GM19193 (cell line): ENCODE measurements around the gene PLEKHA6.

ENCODE experiments used
- POLR2A ChIP-seq: IDR thresholded peaks from 4 replicates; pipeline ENCODE4 v1.6.1; 2011; ENCODE audit not compliant: insufficient read depth, insufficient read length; ENCODE audit errors: extremely low read depth

Gene PLEKHA6, protein sequence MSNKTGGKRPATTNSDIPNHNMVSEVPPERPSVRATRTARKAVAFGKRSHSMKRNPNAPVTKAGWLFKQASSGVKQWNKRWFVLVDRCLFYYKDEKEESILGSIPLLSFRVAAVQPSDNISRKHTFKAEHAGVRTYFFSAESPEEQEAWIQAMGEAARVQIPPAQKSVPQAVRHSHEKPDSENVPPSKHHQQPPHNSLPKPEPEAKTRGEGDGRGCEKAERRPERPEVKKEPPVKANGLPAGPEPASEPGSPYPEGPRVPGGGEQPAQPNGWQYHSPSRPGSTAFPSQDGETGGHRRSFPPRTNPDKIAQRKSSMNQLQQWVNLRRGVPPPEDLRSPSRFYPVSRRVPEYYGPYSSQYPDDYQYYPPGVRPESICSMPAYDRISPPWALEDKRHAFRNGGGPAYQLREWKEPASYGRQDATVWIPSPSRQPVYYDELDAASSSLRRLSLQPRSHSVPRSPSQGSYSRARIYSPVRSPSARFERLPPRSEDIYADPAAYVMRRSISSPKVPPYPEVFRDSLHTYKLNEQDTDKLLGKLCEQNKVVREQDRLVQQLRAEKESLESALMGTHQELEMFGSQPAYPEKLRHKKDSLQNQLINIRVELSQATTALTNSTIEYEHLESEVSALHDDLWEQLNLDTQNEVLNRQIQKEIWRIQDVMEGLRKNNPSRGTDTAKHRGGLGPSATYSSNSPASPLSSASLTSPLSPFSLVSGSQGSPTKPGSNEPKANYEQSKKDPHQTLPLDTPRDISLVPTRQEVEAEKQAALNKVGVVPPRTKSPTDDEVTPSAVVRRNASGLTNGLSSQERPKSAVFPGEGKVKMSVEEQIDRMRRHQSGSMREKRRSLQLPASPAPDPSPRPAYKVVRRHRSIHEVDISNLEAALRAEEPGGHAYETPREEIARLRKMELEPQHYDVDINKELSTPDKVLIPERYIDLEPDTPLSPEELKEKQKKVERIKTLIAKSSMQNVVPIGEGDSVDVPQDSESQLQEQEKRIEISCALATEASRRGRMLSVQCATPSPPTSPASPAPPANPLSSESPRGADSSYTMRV

DNA sequence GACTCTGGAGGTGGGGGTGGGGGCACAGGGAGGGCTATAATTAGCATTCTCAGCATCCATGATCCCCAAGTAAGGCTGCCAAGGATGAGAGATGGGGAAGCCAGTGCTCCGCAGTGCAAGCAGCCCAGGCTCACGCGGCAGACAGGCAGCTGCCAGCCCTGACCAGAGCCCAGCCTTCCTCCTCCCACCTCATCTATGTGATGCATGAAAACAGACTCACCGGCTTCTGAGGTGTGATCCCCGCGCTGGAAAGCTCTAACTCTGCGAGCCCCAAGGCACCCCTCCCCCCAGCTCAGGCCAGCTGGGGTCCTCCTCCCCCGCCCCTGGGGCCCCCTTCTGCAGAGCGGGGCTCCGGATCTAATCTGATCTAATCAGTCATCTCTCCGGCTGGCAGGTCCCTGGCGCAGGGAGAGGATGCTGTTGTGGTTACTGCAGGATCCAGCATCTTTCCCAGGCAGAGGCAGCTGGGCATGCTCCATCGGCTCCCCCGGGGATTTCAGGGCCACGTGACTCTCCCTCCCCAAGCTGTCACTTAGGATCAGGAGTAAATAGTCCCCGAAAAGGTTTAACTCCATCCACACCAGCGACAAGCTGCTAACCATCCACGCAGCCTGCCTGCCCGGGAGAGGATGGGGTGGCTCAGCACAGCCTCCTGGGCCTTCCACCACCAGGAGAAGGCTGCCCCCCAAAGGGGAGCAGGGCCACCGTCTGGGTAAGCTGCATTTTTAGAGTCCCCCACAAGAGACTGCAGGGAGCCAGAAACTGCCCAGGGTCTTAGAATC is at the start of gene PLEKHA6:
Gene PLEKHA6, minus strand, starts transcription at position 456 of the 782 bp plus-strand sequence. CDS start 86,202 bp downstream, outside the sequence.
- no peak for TF ChIP-seq POLR2A

DNA sequence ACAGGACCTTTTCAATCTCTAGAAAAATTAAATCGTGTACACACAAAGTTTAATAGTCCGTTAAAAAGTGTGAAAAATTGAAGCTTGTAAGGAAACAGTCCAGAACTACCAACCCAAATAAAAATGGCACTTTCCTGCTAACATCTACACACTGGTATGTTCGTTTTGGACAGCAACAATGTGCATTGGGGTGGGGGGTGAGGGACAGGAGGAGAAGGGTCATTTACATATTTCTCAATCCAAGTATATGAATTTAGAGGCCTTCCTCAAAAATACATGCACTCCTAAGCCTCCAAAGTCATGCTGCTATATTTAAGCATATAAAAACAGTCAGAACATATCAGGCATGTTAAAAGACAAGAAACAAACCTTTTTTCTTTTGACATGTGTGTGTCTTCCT is 49.4 kb upstream of the PLEKHA6 start:
- no peak for TF ChIP-seq POLR2A

DNA sequence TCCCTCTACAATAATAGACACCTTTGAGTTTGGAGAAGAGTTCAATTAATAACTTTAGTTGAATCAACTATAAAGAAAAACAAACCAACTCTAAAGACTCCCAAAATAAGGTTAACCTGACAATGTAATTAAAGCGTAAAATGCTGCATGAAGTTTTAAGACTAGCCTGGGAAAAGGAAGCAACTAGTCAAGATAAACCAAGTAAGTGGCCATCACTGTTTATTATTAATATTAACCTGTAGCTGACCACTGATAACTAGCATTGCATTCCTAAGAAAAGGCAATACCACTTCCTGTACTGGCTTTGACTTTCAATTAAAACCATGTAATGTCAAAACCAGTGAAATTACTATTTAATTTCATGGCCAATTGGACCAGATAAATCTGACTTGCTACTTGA is 48.9 kb upstream of the PLEKHA6 start:
- no peak for TF ChIP-seq POLR2A

DNA sequence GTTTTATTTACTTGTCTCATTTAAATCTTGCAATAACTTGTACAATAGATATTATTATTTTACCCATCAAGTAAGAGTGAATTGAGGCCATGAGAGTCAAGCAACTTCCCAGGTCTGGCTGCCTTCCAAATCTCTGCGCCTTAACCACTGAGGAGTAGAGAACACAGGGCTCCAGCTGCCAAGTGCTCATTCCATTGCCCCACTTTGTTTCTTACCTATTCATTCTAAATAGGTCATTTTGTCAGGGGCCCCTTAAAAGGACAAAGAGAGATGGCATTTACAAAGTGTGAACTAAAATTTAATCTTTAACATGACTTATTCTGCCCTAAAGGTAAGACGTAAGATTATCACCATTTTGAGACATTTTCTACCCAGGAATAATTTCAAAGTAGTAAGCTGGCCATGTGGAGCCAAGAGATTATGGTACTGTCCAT is 48.4 kb upstream of the PLEKHA6 start:
- no peak for TF ChIP-seq POLR2A

DNA sequence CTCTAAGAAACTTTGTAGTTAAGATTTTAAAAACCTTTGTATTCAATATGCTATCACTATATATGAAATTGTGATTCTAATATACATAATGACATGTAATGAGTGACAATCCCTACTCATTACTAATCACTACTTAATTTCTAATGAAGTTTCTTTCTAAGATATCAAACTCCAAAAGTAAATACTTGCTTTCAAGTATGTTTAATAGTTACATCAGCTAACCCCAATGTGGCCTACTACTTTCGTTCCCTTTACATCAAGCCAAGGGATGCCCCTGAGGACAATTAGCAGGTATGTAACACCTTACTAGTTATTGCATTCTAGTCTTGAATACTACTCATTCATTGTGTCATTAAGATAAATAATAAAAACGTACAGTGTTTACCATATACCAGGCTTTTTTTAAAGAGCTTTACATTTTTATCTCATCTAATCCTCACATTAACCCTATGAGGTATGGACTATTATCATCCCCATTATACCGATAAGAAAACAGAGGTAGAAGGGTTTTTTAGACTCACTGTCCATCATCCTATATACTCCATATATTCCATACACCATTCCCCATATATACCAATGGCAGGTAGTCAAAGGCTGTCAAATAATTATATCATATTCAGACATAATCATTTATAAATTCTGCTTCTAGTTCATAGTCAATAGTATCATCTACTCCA is 47.7 kb upstream of the PLEKHA6 start:
- no peak for TF ChIP-seq POLR2A

DNA sequence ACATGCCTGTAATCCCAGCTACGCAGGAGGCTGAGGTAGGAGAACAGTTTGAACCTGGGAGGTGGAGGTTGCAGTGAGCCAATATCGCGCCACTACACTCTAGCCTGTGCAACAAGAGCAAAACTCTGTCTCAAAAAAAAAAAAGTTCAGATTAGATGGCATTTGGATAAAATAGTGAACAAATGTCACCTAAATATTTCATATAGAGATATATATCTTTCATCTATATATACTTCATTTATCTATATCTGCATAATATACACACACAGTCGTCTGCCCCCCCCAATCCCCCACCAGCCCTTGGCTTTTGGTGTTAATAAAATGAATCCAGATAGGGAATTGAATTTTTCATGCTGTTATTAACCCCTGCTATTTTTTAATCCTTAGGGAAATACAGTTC is 46.9 kb upstream of the PLEKHA6 start:
- no peak for TF ChIP-seq POLR2A

DNA sequence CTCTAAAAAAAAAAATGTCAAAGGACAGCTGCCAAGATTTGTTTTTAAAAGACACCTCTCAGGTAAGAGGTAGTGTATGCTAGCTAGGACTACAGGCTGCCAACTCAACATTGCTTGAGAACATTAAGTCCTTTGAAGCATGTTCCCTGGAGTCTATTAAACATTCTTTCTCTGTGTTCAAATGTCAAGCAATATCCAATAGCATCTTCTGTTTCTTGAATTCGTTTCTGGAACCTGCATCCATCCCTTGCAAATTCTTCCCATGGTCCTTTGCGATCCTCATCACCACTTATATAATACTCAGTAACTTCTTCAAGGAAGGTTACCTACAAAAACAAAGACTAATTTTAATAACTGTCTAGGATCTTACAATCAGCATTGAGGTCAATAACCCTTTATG is 46.3 kb upstream of the PLEKHA6 start:
- no peak for TF ChIP-seq POLR2A

DNA sequence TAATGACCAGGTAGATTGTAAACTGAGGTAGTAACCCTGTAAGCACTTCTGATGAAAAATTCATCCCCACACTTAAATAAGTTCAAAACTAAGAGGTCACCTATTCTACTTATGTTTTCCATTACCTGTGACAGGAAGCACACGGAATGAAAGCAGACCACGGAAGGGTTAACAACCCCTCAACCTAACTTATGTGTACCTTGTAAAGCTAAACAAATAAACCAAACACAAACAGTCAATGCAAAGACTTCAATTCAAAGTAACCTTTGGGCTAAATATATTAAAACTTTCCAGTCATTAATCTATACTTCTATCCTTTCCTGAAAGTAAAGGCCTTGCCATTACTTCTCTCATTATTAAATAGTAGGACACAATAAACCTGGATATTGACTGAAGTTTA is 44.9 kb upstream of the PLEKHA6 start:
- TF ChIP-seq POLR2A, result no peak

DNA sequence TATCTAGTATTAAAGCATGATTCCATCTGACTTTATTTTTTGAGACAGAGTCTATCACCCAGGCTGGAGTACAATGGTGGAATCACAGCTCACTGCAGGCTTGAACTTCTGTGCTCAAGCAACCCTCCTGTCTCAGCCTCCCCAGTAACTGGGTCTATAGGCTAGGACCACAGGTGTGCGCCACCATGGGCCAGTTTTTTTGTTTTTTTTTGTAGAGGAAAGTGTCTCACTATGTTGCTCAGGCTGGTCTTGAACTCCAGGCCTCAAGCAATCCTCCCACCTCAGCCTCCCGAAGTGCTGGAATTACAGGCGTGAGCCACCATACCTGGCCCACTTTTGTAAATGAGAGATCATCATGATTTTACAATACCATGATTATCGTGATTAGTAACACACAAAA is 42.7 kb upstream of the PLEKHA6 start:
- no peak for TF ChIP-seq POLR2A

DNA sequence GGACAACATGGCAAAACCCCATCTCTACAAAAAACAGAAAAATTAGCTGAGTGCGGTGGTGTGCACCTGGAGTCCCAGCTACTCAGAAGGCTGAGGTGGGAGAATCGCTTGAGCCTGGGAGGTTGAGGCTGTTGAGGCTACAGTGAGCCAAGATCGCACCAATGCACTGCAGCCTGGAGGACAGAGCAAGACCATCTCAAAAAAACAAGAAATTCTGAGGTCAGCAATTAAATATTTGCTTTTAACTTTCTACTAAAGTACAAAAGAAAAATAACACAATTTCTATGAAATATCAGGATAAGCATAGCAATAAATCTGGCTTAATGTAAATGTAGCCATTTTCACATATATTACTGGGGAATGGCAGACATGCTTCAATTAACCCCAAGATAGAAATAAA is 42.0 kb upstream of the PLEKHA6 start:
- TF ChIP-seq POLR2A, result no peak

DNA sequence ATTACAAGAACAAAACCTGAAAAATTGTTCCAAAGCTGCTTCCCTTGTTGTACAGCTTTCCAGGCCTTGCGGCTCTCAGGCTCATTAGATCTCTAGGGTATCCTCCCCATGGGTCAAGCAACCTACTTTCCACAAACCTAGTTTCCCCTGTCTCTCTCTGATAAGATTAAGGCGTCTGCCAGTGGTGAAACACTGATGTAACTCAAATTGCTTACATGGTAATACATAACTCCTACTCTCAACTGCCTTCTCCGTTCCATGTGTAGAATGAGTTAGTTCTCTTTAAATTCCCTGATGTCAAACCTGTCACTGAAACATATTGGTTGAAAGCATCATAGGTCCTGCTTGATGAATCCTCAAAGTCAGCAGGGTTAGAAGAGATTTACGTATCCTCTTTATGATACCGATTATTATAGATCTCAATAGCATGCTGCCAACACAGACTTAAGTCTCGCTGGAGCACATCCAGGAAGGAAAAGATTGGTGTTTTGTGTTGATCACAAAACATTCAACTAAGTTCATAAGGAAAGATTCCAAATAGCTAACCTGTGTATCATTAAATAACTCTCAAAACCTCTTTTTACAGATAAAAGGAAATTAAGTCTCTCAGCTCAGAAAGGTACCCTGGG is 41.3 kb upstream of the PLEKHA6 start:
- TF ChIP-seq POLR2A, result no peak

DNA sequence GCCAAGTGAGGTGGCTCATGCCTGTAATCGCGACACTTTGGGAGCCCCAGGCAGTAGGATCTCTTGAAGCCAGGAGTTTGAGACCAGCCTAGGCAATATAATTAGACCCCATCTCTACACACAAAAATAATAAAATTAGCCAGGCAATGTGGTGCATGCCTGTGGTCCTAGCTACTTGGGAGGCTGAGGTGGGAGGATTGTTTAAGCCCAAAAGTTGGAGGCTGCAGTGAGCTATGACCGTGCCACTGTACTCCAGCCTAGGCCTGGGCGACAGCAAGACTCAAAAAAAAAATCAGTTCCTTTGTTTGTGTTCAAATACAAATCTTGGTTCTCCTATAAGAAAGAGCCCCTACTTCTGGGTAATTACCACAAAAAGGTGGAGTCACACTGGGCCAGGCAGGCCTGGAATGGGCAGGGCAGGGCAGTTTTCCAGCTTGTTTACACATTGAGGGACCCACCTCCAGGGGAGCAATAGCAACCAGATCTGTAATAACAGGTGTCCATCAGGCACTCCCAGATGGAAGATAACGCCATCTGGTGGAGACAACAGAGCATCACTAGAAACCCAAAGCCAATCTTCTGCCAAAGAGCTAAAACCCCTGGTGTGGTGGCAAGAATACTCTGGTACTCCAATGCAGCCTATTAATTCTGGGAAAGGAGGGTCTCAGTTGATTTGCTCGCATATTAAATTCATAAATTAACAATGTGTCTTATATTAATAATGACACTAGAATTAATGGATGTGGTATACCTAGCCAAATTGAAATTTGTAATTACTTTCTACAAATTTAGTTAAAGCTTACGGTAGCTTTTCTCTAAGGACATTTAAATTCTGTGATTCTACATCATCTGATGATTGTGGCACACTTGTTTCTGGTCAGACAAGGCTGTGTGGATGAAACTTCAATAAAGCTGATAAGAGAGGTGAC is 38.7 kb upstream of the PLEKHA6 start:
- TF ChIP-seq POLR2A, result no peak
